Stimulated activated CD4-positive, alpha-beta T cell treated with anti-CD3 and anti-CD28 coated beads, Interleukin-2, amount 100 ng/mL, for 48 hours (primary cell): ENCODE measurements around the gene BBIP1.
A peak's percentile ranks its signal among the peaks of the same experiment; 100 is the strongest.
"Not testable (repeated sequence)": the region's sequence is repeated elsewhere in the genome, so short reads cannot be mapped to it uniquely, and the experiment has no call there.

Source experiments
- DNase-seq, 2 donors: peaks; one replicate each; pipeline ENCODE4 v3.0.0-alpha.2; 2020

BBIP1 gene

GRCh38 chr10:110881905-110882304 is 37.1 kb downstream of the BBIP1 start:
- no peak for DNase-seq

GRCh38 chr10:110881247-110881646 is 37.7 kb downstream of the BBIP1 start:
- no peak for DNase-seq

DNA sequence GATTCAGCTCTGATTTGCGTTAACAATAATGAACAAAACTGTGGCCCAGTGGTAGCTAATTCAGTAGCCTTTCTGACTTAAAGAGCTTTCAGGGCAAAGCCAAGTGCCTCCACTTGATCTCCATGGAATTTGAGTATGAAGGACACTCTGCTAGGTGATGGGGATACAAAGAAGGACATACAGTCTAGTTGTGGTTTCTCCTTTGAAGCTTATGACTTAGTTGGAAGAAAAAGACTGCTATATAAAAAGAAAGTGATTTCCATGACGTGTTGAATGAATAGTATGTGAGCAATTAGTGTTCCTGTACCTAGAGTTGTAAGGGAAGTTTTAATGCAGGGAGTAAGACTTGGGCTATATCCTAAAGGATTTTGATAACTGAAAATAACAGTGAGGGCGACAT is 39.0 kb downstream of the BBIP1 start:
- no peak for DNase-seq

DNA sequence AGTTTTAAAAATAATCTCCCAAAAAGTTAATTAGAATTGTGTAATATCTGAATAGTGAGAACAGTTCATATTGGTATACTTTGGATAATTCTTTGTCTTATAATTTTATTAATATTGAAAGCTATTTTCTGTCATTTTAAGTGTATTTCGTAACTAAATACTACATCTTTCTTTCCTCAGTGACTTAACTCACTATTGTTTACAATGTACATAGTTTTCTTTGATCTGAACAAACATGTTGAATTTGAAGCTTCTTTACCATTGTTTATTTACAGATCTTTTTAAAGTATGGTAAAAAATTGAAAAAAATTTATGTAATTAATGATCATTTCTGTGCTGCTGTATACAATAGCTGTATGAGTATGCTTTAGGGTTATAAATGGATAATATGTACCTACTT is 42.2 kb downstream of the BBIP1 start:
- no peak for DNase-seq

DNA sequence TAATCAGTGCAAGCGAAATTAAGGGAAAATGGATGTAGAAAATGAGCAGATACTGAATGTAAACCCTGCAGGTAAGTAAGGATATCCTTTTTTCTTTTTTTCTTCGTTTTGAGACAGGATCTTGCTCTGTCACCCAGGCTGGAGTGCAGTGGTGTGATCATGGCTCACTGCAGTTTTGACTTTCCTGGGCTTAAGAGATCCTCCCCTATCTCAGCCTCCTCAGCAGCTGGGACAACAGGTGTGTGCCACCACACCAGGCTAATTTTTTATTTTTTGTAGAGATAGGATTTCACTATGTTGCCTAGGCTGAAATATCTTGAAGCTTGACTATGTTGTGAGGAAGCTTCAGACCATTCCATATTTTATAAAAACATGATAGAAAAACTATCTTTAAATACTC is 43.0 kb downstream of the BBIP1 start:
- DNase-seq: no peak

GRCh38 chr10:110873951-110874350 is 45.0 kb downstream of the BBIP1 start:
- no peak for DNase-seq

DNA sequence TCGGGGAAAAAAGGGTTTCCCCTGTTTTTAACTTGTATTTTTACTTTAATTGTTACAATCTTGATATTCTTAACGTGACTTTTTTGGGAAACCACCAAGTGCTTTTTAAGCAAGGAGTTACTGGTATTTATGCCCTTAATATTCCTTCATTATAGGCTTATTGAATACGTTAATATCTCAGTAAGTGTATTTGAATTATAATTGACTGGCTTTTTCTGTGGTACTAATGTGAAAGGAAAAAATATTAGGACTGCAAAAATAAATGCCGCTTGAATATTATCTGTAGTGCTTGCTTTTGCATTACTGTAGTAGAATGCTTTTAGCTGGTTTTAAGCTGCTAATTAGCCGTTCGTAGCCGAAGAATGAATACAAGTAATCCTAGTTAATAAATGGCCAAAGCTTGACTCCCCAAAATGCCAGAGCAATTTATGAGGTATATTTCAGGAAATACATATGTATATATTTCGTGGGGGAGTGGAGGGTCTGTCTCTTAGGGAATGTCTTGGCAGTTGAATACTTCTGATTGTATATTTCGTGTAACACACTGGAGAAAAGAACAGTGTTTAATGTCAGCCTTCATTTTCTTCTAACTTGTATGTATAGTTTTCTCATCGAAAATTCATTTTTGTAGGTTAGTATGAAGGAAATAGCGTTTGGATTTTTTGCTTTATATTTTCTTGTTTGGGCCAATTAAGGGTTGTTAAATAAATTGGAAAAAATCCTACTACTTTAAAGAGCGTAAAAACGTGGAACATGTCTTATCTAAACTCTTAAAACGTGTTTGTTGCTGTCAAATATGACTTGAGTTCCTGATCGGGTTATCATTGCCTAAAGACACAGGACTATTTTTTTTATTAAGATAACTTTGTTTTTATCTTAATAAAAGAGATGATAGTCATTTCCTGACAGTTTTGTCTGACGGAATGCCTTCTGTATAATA is 45.7 kb downstream of the BBIP1 start:
- DNase-seq: no peak

DNA sequence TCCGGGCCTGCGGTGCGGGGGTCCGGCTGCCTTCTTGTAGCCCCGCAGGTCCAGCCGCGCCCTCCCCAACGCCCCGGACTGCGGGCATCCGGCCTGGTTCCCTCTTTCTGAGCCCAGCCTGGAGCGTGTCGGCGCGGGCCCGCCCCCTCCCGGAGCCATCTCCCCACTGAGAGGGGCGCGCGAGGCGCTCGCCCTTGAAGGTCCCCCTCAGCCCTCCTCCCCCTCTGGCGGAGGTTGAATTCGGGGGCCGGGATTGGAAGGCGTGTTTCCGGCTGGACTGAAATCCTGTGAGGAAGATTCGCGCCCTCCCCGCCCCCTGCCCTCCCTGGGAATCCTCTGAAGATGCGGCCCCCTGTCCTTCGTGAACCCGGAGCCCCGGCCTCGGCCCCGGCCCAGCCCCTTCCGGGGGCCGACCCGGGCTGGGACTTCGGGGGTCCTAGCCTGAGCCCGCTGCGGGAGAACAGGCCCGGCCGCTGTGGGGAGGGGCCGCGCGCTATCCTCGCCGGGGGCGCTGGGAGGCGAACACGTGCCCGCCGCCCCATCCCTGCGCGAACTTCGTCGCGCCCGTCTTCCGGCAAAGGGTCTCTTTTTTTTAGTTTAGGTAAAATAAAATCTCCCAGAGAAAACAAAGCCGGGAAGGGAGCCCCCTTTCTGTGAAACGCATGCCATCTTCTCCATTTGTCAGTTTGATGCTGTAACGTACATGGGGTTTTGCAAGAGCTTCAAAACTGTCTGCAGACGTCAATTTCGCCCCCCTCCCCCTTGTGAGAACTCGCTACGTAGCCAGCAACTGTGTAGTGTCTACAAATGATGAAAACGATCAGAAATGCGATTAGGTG is 46.6 kb downstream of the BBIP1 start:
- DNase-seq: peak; percentile 60 to 62

- peak; percentile 89 to 93 for DNase-seq
Measured at GRCh38 chr10:110871298-110872084, 47.5 kb downstream of the BBIP1 start, which contains the start of gene PDCD4. TSS of gene PDCD4 (plus strand) at chr10:110871928. CDS start at chr10:110876028, 4,100 bp downstream.

GRCh38 chr10:110870823-110871297 is 48.1 kb downstream of the BBIP1 start:
- DNase-seq: no peak

DNA sequence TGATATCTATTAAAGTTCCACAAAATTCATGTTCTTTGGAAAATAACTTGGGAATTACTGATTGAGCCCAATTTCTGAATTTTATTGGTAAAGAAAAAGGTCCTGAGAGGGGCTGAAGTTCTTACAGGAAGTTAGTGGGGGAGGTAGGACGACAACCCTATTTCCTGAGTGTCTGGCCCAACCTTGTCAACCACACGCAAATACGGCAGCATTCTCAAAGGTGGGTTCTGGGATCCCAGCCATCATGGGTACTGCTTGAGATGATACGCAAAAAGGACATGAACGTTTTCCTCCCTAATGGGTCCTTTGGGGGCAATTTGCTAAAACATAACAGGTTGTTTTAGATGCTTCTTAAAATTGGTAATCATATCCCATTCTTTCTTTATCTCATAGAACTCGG is 50.0 kb downstream of the BBIP1 start:
- no peak for DNase-seq

DNA sequence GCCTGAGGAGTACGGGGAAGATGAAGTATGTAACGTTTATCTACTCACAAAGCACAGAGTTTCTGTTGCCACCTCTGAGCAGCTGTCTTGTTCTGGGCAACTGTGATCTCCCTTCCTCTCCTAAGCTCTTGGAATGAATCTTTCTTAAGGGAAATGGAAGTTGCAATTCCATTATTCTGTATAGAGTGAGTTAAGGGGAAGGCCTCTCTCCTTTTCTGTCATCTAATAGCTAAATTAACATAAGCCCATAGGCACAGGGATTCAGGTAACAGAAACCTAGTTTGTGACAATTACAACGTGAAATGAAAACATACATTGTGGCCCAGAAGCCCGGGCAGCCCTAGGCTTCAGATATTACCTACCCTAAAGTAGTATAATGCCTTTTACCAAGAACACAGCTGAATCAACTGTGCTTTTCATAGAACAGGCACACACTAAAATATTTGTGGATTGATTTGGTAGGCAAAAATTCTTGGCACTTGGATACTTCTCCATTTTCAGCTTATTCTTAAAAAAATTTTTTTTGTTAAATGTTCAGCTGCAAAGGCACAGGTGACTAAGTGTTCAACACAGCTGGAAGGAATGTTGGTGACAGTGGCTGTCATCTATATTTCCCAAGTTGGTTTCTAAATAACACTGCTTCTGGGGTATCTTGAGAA is 51.0 kb downstream of the BBIP1 start:
- no peak for DNase-seq

DNA sequence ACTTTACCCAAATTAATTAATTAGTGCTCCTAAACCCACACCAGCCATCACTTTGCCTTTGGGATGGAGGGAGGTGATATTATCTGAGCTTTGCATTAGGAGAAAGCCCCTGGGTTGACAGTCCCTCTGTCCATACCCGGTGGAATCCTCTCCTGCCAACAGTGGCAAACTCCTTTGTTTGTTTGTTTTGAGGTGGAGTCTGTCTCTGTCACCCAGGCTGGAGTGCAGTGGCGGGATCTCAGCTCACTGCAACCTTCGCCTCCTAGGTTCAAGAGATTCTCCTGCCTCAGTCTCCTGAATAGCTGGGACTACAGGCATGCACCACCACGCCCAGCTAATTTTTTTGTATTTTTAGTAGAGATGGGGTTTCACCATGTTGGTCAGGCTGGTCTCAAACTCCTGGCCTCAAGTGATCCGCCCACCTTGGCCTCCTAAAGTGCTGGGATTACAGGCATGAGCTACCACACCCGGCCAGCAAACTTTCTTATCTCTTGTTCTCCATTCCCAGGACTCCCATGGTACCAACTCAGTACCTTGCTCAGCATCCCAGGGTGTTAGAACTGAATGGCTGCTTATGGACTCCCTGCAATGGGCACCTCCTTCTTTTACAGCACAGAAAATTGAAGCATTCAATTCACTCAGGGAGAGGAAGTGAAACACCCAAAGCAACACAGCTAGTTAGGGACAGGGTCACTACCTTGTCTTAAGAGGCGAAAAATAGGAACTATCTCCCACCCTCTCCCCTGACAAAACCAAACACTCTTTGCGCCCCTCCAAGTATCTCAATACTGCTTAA is 51.8 kb downstream of the BBIP1 start:
- not testable (repeated sequence) for DNase-seq

DNA sequence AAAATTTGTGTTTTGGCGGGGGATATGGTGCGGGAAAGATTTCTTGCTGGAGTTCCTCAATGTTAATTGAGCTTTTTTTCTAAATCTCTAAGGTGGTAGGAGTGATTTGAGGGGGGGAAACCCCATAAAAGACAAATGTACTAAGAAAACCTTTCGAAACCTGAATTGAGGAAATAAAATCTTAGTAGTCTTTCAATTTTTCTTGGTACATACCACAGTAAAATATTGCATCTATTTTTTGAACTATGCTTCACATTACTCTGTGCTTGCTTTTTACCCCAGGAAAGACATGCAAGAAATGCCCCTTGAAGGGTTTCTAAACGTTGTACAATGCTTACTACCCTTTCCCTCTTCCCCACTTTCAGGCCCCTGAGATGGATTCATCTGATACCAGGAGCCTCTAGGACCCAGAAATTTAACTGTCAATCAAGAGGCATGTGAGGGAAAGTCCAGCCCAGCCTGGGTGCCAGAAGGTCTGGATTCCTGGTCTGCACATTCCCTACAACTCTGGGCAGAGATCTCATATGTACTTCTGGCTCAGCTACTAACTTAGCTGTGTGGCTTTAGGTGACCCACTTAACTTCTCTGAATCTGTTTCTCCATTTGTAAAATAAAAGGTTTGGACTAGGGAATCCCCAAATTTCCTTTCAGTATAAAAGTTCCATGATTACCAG is 53.0 kb downstream of the BBIP1 start:
- no peak for DNase-seq

- no peak for DNase-seq
Measured at GRCh38 chr10:110865186-110865808, 53.7 kb downstream of the BBIP1 start.

- DNase-seq: no peak
Measured at GRCh38 chr10:110864662-110865140, 54.3 kb downstream of the BBIP1 start.

- no peak for DNase-seq
Measured at GRCh38 chr10:110863956-110864355, 55.0 kb downstream of the BBIP1 start.

- DNase-seq: no peak
Measured at GRCh38 chr10:110863361-110863760, 55.6 kb downstream of the BBIP1 start.

- no peak for DNase-seq
Measured at GRCh38 chr10:110862961-110863360, 56.0 kb downstream of the BBIP1 start.
